Chondrocyte (in vitro differentiated cells): ENCODE measurements around the gene WFS1. TPM values are rescaled to one million over a fixed set of nuclear protein-coding genes. Genes with fewer than 3 reads are reported as not detected.
A peak's percentile ranks its signal among the peaks of the same experiment; 100 is the strongest.

Experiments used
- DNase-seq: peaks from one replicate; pipeline ENCODE4 v3.0.0; 2021; ENCODE audit warnings: mixed read lengths, low spot score
- H3K27ac Mint-ChIP-seq: one replicate; pipeline ENCODE4 v1.8.0; 2021; ENCODE audit warnings: mild to moderate bottlenecking, moderate library complexity, mixed read lengths; ENCODE audit not compliant: unreplicated experiment
- H3K27me3 Mint-ChIP-seq: 2 replicates; pipeline ENCODE4 v1.8.0; 2021; ENCODE audit warnings: low read depth, mixed read lengths
- H3K36me3 Mint-ChIP-seq: 2 replicates; pipeline ENCODE4 v1.8.0; 2021; ENCODE audit warnings: low read depth, mixed read lengths
- H3K4me1 Mint-ChIP-seq: 2 replicates; pipeline ENCODE4 v1.8.0; 2021; ENCODE audit warnings: low read depth, mild to moderate bottlenecking, mixed read lengths
- H3K4me3 Mint-ChIP-seq: one replicate; pipeline ENCODE4 v1.8.0; 2021; ENCODE audit warnings: mild to moderate bottlenecking, moderate library complexity, mixed read lengths; ENCODE audit not compliant: unreplicated experiment
- H3K9me3 Mint-ChIP-seq: 2 replicates; pipeline ENCODE4 v1.8.0; 2021; ENCODE audit warnings: low read depth, mixed read lengths
- total RNA-seq: library from RNA; stranded (reverse); gene quantifications from 3 replicates; pipeline ENCODE4 v1.2.1, GENCODE V29; 2021
- TF ChIP-seq, protein P1 (sequence below): fragments of 200-600 bp; sonication (generic); IDR thresholded peaks from 2 replicates; pipeline ENCODE4 v1.5.0; 2021; ENCODE audit warnings: antibody characterized with exemption, mild to moderate bottlenecking, moderate library complexity

Gene WFS1
- total RNA-seq, 1 donor from 2014 or later, result 54.6 TPM

DNA sequence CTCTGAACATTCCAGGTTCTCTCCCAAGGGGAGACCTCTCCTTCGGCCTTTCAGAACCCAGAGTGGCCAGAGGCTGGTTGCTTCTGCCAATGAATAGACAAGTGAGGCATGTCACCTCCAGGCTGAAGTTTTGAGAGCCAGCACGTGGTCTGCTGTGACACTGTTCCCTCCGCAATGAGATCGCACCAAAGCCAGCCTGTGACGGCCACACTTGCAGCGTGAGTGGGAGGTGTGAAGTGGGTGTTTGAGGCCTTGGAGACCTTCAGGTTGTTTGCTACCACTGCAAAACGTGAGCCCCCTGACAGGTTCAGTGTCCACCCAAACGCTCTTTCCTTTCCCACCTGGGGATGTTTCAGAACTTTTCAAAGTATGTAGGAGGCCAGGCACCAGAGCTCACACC, 81.0 kb downstream of the WFS1 start:
- TF ChIP-seq, protein P1, sequence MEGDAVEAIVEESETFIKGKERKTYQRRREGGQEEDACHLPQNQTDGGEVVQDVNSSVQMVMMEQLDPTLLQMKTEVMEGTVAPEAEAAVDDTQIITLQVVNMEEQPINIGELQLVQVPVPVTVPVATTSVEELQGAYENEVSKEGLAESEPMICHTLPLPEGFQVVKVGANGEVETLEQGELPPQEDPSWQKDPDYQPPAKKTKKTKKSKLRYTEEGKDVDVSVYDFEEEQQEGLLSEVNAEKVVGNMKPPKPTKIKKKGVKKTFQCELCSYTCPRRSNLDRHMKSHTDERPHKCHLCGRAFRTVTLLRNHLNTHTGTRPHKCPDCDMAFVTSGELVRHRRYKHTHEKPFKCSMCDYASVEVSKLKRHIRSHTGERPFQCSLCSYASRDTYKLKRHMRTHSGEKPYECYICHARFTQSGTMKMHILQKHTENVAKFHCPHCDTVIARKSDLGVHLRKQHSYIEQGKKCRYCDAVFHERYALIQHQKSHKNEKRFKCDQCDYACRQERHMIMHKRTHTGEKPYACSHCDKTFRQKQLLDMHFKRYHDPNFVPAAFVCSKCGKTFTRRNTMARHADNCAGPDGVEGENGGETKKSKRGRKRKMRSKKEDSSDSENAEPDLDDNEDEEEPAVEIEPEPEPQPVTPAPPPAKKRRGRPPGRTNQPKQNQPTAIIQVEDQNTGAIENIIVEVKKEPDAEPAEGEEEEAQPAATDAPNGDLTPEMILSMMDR, result no peak
- H3K4me1 Mint-ChIP-seq, result no peaks in the 10 kb centered on the region
- no peak overlapping the region for H3K27ac Mint-ChIP-seq
- DNase-seq, result peak; percentile 61
- peaks cover 42% of the 10 kb centered on the region for H3K27me3 Mint-ChIP-seq
- peaks cover 3% of the 10 kb centered on the region for H3K36me3 Mint-ChIP-seq
- H3K4me3 Mint-ChIP-seq, result no peak overlapping the region
- no peaks in the 10 kb centered on the region for H3K9me3 Mint-ChIP-seq

DNA sequence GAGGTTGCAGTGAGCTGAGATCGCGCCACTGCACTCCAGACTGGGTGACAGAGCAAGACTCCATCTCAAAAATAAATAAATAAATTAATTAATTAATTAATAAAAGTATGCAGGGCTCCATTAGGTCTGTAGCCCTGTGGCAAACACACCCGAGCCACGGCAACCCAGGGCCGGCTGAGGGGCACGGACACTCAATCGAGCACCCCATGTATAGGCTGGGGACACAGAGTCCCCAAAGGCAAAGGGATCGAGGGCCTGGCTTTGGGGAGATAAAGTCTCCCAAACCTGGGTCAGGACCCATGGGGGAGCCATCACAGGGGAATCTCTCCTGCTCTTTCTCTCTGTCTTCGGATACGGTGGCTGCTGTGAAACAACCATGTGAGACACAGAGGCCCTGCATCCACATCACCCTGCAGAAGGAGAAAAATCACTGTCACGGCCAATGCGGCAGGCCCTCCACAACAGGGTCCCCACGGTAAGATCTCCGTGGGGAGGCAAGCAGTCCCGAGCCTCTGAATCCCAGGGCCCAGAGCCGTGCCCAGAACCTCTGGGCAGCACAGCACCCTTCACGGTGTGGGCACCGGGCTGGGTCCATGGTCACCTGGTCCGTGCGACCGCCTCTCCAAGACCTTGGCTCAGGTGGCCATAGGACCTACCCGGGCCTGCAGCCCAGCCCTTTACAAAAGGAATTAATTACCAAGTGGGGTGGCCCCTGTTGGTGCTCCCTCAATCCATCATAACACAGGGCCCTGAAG, 81.8 kb downstream of the WFS1 start:
- no peaks in the 10 kb centered on the region for H3K36me3 Mint-ChIP-seq
- no peaks in the 10 kb centered on the region for H3K4me1 Mint-ChIP-seq
- TF ChIP-seq, protein P1, result no peak
- DNase-seq, result peak; percentile 67
- H3K4me3 Mint-ChIP-seq, result no peak overlapping the region
- no peaks in the 10 kb centered on the region for H3K9me3 Mint-ChIP-seq
- peaks cover 46% of the 10 kb centered on the region for H3K27me3 Mint-ChIP-seq
- no peak overlapping the region for H3K27ac Mint-ChIP-seq

DNA sequence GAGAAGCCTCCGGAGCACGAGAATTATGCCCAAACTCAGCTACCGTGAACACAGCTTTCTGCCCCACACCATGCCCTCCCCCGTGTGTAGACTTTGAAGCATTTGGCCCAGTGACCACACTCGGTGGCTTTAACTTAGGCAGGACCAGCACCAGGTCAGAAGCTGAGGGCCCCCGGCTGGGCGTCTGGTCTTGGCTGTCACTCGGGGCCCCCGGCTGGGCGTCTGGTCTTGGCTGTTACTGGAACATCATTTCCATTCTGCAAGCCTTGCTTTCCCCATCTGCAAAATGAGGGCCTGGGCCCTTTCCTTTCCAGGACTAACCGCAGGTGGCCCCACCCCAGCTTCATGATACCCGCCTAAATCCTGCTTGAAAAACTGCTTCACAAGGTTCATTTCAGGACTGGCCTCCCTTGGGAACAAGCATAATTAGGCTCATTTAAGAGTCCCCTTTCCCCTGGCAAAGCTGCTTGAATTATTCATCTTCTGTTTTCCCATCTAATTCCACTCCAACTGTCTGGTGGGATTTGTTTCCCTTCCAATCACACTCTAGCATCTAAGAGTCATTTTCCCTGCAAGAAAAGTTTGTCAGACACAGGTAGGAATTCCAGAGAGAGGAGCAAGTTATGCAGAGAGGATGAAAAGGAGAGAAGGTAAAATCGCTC, 82.5 kb downstream of the WFS1 start:
- Mint-ChIP-seq H3K9me3 (no peaks in the 10 kb centered on the region), H3K27ac (no peak overlapping the region), H3K36me3 (no peaks in the 10 kb centered on the region), H3K27me3 (peaks cover 46% of the 10 kb centered on the region), H3K4me3 (no peak overlapping the region), H3K4me1 (no peaks in the 10 kb centered on the region)
- TF ChIP-seq, protein P1, result no peak
- peak; percentile 77 for DNase-seq

Other genes starting within 250 kb of the WFS1 start
- gene JAKMIP1, start 69.3 kb upstream of the WFS1 start, total RNA-seq, result 0.10 TPM in 1 of 3 replicates, not detected in the others
- gene PPP2R2C, start 202.8 kb downstream of the WFS1 start, total RNA-seq, result 0.10 to 0.94 TPM (median 0.13 TPM) in 3 replicates